ENCODE results near the gene SF3A1.

DNA sequence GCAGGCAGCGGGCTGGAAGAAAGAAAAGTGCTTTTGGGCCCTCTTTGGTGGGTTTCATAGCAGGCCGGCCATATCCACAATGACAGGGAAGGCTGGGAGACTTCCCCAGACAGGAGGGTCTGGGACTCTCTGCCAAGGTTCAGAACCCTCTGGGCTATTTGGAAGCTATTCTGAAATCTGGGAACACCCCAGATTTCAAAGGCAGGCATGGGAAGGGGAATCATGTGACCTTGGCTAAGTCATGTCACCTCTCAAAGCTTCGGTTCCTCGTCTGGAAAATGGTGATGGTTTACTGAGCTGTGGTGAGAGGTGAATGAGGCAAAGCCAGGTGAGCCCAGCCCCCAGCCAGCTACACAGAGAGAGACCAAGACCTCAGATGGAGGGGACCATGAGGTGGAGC, 72.0 kb downstream of the SF3A1 start:
- TF ChIP-seq, protein P1, sequence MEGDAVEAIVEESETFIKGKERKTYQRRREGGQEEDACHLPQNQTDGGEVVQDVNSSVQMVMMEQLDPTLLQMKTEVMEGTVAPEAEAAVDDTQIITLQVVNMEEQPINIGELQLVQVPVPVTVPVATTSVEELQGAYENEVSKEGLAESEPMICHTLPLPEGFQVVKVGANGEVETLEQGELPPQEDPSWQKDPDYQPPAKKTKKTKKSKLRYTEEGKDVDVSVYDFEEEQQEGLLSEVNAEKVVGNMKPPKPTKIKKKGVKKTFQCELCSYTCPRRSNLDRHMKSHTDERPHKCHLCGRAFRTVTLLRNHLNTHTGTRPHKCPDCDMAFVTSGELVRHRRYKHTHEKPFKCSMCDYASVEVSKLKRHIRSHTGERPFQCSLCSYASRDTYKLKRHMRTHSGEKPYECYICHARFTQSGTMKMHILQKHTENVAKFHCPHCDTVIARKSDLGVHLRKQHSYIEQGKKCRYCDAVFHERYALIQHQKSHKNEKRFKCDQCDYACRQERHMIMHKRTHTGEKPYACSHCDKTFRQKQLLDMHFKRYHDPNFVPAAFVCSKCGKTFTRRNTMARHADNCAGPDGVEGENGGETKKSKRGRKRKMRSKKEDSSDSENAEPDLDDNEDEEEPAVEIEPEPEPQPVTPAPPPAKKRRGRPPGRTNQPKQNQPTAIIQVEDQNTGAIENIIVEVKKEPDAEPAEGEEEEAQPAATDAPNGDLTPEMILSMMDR (IDR thresholded peaks at IDR 0.05; ENCODE audit: poor library complexity, severe bottlenecking), result no peak
- TF ChIP-seq MXI1 (conservative IDR thresholded peaks at IDR 0.05; ENCODE audit: poor library complexity, severe bottlenecking) (no peak), POLR2AphosphoS5 (IDR thresholded peaks at IDR 0.05) (no peak), SMC3 (conservative IDR thresholded peaks at IDR 0.05; ENCODE audit: poor library complexity) (no peak), RAD21 (conservative IDR thresholded peaks at IDR 0.05) (no peak), EZH2 (IDR thresholded peaks at IDR 0.05; ENCODE audit: borderline replicate concordance, insufficient read depth, low read length, poor library complexity, severe bottlenecking) (no peak), TAF1 (IDR thresholded peaks at IDR 0.05; ENCODE audit: low read depth) (no peak)
- TF ChIP-seq, protein P2, sequence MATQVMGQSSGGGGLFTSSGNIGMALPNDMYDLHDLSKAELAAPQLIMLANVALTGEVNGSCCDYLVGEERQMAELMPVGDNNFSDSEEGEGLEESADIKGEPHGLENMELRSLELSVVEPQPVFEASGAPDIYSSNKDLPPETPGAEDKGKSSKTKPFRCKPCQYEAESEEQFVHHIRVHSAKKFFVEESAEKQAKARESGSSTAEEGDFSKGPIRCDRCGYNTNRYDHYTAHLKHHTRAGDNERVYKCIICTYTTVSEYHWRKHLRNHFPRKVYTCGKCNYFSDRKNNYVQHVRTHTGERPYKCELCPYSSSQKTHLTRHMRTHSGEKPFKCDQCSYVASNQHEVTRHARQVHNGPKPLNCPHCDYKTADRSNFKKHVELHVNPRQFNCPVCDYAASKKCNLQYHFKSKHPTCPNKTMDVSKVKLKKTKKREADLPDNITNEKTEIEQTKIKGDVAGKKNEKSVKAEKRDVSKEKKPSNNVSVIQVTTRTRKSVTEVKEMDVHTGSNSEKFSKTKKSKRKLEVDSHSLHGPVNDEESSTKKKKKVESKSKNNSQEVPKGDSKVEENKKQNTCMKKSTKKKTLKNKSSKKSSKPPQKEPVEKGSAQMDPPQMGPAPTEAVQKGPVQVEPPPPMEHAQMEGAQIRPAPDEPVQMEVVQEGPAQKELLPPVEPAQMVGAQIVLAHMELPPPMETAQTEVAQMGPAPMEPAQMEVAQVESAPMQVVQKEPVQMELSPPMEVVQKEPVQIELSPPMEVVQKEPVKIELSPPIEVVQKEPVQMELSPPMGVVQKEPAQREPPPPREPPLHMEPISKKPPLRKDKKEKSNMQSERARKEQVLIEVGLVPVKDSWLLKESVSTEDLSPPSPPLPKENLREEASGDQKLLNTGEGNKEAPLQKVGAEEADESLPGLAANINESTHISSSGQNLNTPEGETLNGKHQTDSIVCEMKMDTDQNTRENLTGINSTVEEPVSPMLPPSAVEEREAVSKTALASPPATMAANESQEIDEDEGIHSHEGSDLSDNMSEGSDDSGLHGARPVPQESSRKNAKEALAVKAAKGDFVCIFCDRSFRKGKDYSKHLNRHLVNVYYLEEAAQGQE (IDR thresholded peaks at IDR 0.05; ENCODE audit: borderline replicate concordance), result no peak
